ENCODE results near the gene ELN. TPM values are rescaled to one million over a fixed set of nuclear protein-coding genes. Genes with fewer than 3 reads are reported as not detected.

The ELN gene
- total RNA-seq, 1 experiment from 2014 or later, result 65.2 TPM

DNA sequence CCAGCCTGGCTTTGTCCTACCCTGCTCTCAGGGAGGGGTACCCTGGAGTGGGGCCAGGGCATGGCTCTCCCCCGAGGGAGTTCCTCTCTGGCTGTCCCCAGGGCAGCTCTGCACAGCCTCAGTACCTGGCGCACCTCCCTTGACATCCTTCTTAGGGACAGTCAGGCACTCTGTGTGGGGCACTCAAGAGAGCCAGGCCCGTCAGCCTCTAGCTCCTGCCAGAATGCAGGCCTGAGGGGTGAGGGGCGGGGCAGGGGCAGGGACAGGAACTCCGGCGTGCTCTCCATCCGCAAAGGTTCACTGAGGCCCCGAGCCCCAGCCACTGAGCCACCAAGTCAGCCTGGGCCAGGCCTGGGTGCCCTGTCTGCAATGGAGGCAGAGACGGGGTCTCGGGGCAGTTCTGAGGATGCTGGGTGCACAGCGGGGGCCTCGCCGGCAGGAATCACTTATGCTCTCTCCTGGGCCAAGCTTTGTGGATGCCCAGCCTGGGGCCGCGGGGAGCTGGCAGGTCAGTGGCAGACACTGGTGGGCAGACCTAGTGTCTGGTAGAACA is 65.8 kb downstream of the ELN start:
- no peak for DNase-seq (ENCODE audit: low read depth)

DNA sequence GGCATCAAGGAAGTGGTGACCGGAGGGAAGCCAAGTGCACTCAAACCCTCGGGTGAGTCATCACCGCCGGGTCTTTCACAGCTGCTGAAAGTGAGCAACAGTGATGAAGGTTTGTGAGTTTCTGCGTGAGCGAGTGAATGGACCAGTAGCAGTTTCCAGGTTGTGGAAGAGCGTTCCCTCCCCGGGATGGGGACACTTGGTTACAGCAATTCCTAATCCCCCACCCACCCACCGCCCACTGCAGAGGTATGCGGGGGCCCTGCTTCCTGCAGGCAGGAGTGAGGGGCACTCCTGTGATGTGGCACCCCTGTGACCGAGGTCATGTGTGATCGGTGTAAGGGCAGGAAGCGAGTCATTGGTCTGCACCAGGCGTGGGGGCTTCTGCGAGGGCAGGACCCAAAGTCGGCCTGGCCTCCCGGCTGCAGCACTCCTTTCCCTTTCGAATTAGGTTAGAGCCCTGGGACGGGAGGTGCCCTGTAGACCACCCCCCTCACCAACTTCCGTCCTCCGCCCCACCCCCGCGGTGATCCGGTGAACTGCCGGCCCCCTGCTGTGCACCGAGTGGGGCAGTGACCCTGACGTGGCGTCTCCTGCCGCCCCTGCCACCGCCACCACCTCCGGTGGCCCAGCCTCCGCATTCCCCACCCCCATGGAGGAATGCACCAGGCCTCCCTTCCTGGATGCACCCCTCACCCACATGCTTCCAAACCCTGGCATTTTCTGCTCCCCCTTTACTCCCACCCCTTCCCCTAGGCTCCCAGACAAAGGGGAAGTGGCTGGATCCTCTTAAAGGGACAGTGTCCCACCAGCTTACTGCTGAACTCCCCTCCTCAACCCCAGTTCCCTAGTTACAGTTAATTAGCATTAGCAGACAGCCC is 66.5 kb downstream of the ELN start:
- DNase-seq (ENCODE audit: low read depth), result peak; percentile 100

DNA sequence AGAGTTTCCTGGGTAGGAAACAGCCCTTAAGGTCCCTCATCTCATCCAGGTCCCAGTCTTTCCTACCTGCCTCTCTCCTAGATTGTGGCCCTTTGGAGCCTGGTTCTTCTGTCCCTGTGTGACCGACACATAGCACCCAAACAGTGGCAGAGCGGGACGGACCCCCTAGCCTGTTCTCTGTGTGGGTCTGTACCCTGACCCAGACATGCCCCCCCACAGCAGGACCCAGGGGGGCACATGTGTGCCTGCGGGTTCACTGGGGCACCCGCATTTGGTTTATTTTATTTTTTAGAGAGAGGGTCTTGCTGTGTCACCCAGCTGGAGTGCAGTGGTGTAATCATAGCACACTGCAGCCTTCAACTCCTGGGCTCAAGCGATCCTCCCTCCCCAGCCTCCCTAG is 67.2 kb downstream of the ELN start:
- no peak for DNase-seq (ENCODE audit: low read depth)

DNA sequence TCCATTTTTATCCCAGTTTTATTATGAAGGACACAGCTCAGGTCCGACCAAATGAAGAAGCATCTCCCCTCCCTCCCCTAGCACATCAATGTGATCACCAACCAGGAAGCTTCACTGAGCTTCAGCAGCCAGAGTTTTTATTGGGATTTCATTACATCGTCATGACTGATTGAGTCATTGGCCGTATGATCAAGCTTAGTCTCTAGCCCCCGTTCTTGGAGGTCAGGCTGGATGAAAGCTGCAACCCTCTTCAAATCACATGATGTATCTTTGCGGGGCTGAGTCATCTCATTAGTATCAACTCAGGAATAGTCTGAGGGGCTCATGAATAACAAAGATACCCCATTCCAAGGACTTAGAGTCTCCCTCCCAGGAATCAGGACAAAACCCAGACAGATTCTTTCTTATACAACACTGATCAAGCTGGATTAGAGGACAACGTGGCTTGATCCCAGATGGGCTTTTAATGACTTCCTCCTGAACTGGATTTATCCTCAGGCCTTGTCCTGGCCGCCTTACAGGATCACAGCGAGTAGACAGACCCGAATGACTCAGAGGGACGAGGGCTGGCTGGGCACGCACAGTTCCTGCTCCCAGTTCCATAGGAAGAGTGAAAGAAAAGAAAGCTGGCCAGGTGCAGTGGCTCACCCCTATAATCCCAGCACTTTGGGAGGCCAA is 70.1 kb downstream of the ELN start:
- DNase-seq (ENCODE audit: low read depth), result peak; percentile 99

DNA sequence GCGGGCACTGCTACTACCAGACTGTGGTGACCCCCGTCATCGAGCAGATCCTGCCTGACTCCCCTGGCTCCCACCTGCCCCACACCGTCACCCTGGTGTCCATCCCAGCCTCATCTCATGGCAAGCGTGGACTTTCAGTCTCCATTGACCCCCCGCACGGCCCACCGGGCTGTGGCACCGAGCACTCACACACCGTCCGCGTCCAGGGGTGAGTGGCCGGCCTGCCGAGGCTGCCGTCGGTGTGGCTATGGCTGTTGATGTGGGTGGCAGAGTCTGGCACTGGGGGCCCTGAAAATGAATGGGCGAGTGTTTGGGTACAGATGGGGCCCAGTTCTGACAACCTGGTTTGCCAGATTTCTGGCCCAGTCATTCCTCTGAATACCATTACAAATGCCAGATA is 71.1 kb downstream of the ELN start:
- no peak for DNase-seq (ENCODE audit: low read depth)

DNA sequence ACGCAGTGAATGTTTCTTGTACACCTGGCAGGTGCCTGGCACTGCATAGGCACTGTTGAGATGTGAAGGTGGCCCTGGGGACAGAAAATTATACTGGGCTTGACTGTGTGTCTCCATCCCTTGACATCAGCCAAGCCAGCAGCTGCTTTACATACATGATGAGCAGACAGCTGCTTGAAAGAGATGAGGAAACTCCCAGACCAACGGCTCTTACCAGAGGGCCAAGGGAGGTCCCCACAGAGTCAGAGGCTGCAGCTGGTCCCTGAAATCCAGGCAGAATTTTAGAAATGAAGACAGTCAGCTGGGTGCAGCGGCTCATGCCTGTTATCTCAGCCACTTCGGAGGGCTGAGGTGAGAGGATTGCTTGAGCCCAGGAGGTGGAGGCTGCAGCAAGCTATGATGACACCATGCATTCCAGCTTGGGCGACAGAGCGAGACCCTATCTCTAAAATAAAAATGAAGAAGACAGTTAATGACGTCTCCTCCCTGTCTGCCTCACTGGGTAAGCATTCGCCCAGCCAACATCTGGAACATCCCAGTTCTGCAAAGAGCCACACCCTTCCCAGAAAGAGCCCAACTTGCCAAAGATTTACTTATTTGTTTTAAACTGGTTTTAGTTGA is 73.2 kb downstream of the ELN start:
- DNase-seq (ENCODE audit: low read depth), result no peak

DNA sequence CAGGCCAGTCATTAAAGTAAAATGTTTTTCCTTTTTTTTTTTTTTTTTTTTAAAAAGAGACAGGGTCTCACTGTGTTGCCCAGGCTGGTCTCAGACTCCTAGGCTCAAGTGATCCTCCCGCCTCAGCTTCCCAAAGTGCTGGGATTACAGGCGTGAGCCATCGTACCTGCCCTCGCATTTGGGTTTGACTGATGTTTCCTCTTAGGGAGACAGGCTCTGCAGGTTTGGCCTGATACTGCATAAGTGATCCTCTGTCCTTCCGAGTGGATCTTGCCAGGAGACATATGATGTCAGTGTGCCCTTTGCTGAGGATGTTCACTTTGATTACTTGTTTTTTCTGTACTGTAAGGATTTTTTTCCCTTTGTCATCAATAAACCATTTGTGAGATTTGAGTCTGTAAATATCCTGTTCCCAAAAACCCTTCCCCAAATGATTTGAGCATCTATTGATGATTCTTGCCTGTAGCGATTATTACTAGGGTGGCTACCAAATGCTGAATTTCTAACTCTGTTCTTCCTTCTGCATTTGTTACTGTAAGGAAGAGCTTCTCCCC is 75.3 kb downstream of the ELN start:
- no peak for DNase-seq (ENCODE audit: low read depth)

DNA sequence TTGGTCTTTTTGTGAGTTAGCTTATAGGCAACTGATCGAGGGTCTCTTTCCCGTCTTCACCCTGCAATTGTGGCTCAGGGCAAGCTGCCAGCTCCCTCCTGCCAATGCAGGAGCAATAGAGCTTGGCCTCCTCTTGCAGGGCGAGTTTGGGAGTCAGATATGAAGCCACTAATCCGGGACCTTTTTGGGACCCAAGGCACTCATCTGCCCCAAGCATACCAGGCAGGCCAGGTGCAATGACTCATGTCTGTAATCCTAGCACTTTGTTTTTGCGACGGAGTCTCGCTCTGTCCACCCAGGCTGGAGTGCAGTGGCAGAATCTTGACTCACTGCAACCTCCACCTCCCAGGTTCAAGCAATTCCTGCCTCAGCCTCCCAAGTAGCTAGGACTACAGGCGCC is 76.7 kb downstream of the ELN start:
- peak; percentile 93 for DNase-seq (ENCODE audit: low read depth)

DNA sequence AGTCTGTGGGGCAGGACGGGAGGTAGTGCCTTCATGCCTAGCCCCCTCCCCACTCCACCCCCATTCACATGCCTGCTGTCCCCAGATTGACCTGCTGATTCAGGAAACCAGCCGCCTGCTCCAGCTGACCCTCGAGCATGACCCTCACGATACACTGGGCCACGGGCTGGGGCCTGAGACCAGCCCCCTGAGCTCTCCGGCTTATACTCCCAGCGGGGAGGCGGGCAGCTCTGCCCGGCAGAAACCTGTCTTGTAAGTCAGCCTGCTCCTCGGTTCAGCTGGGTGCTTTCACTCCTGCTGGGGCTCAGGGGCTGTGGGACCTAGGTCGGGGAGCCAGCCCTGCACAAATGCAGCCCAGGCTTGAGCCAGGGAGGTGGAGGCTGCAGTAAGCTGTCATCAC is 78.0 kb downstream of the ELN start:
- DNase-seq (ENCODE audit: low read depth), result no peak

DNA sequence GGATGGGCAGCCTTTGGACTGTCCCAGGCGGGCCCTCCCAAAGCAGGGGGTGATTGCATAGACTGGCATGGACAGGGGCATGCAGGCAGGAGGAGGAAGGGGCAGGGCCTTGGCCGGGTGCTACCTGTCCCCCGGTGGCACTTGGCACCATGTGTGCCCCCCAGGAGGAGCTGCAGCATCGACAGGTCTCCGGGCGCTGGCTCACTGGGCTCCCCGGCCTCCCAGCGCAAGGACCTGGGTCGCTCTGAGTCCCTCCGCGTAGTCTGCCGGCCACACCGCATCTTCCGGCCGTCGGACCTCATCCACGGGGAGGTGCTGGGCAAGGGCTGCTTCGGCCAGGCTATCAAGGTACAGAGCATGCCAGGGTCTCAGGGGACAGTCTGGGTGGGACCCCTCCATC is 78.9 kb downstream of the ELN start:
- no peak for DNase-seq (ENCODE audit: low read depth)

DNA sequence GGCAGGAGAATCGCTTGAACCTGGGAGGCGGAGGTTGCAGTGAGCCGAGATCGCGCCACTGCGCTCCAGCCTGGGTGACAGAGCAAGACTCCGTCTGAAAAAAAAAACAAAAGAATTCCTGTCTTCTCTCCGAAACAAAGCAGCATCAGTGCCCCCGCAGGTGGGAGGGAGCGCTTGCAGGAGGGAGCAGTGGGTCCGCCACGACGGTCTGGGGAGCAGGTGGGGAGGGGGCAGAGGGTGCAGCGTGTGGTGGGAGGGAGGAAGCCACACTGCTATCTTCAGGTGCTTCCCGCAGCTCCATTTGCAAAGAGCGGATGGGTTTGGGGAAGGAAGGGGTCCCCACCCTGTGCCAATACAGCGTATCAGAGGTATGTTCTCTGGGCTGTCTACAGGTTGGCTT is 87.4 kb downstream of the ELN start:
- DNase-seq (ENCODE audit: low read depth), result no peak

DNA sequence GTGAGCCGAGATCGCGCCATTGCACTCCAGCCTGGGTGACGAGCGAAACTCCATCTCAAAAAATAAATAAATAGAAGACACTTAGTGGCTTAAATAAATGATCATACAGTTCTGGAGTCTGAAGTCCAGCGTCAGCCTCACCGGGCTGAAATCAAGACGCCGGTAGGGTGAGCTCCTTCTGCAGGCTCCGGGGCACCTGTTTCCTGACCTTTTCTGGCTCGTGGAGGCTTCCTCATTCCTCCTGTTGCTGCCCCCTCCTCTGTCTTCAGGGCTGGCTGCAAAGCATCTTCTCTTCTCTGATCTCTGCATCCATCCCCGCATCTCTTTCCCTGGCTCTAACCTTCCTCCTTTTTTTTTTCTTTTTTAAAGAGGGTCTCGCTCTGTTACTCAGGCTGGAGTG is 88.4 kb downstream of the ELN start:
- DNase-seq (ENCODE audit: low read depth), result no peak

Other genes with a start within 250 kb of the ELN start
- gene CLDN4, start 197.2 kb upstream of the ELN start, total RNA-seq (2014; rRNA removed; shearing (Covaris generic)), result 0.62 and 1.1 TPM in 2 replicates
- 1.7 and 1.9 TPM in 2 replicates for gene METTL27, start 185.7 kb upstream of the ELN start, total RNA-seq (2014; rRNA removed; shearing (Covaris generic))
- gene TMEM270, start 167.0 kb upstream of the ELN start, total RNA-seq (2014; rRNA removed; shearing (Covaris generic)), result 0.17 and 0.32 TPM in 2 replicates
- gene LIMK1, start 55.6 kb downstream of the ELN start, total RNA-seq (2014; rRNA removed; shearing (Covaris generic)), result 55.1 and 105 TPM in 2 replicates
- gene EIF4H, start 146.2 kb downstream of the ELN start, total RNA-seq (2014; rRNA removed; shearing (Covaris generic)), result 223 and 331 TPM in 2 replicates
- 0.27 TPM in 1 of 2 replicates, not detected in the other for gene LAT2, start 181.8 kb downstream of the ELN start, total RNA-seq (2014; rRNA removed; shearing (Covaris generic))
- gene RFC2, start 226.2 kb downstream of the ELN start, total RNA-seq (2014; rRNA removed; shearing (Covaris generic)), result 72.9 and 105 TPM in 2 replicates

Data from M059J (cell line).